Amniotic stem cell (primary cell): ENCODE data around the gene IFRD2.

Experiments
- DNase-seq: peaks from one replicate; lab custom pipeline; 2025; lab: John Stamatoyannopoulos, UW

IFRD2 gene

GRCh38 chr3:50302095-50303012 lies 10.1 kb upstream of the IFRD2 start:
- no peak for DNase-seq

DNA sequence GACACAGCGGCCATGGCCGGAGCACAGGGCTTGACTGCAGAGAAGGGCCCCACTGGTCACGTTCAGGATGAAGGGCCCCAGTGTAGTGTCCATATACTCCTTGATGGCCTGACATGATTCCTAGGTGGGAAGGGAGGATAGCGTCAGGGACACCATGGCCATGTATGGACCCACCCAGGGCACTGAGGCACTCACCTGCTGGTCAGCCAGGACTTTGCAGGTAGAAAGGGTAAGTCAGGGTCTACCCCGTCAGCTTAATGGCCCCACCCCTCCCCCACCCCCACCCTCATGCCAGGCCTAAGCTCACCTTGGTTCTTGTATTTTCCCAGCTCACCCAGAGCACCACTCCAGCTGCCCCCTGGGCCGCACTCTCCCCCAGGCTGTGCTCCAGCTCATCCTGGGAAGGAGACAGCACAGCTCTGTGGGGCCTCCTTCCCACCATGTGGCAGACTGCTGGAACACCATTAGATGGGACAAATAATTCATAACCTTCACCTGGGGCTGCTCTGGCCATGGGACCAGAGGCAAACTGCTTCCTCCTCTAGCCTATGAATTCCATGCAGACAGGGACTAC lies 8.5 kb upstream of the IFRD2 start:
- no peak for DNase-seq

DNA sequence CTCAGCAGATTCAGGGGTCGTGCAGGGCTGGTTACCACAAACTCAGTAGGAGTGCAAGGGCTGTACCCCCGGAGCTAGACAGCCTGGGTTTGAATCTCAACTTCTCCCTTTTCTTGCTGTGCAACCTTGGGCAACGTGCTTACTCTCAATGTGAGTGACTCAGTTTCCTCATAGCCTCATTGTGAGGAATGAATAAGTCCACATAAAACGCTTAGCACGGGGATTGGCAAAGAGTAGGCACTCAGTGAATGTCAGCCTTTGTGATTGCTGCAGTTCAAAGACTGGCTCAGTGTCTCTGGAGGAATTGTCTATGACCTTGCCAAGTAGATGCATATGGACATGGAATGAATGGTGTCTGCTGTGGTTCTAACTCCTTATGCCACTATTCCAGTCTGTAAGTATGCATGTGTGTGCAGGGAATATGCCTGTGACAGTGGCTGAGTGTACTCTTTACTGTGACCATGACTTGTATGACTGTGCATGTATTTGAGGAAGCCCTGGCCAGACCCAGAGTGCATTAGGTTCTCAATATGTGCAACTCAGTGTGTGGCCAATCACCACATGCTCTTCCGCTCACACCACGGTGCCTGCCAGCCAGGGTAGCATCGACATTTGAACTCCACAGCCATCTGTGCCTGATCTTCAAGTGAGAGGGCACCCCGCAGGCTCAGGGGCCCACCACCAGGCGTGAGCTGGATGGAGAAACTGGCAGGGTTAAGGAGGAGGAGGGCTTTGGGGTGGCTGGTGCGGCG lies 7.9 kb upstream of the IFRD2 start:
- peak; percentile 1 for DNase-seq

- no peak for DNase-seq
Measured at GRCh38 chr3:50299638-50299928, 7.4 kb upstream of the IFRD2 start.

- peak; percentile 98 for DNase-seq
Measured at GRCh38 chr3:50298836-50299637, 6.8 kb upstream of the IFRD2 start, which contains the start of the genes HYAL3 and NAA80. Gene HYAL3 (minus strand): TSS chr3:50299405. CDS start chr3:50295602, 3,803 bp downstream. Gene NAA80 (minus strand): TSS chr3:50299405. CDS start chr3:50297463, 1,942 bp downstream.

DNA sequence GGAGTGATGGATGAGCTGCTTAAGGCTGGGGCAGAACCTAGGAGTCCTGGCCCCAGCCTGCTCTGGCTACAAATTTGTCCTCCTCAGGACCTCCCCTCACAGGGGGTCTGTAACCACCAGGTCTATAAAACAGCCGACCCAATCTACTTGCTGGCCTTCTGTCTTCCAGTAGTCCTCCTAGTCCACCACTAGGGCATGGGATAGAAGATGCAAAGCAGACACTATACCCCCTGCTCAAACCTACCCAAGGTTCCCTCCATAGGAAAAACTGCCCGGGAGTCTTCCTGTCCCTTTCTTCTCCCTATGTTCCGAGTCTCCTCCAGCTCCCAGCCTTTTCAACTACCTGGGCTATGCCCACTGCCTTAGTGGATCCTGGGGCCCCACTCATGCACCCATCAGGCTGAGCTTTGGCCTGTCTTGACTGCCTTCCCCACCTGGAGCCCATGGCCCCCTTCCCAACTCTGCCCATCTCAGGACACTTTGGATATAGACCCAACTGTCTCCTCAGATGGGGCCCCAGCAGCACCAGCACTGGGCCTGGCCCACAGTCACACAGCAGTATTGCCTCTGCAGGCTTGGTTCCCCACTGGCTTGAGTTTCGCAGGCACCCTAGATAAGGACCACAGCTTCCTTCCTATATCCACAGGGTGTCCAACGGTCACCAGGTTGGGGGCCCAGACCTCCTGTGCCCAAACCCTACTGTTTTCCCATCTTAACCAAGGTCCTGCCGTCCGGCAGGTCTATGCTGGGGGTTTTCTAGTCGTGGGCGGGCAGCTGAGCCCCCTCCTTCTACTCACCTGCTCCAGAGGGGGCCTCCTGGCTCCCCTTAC lies 5.9 kb upstream of the IFRD2 start:
- DNase-seq: no peak

DNA sequence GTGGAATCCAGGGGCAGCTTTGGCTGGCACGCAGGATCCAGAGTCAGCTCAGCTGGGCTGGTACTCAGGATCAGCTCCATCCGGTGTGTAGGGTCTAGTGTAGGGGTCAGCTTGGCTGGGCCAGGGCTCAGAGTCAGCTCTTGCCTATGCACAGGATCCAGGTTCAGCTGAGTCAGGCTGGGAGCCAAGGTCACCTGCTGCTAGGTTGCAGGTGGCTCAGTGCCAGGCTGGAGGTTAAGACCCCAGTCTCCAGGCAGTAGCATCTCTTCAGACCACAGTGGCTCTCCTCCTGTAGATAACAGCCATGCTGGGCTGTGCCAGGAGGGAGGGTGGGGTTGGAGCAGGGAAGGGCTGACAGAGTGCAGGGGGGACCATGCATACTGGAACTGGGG lies 5.2 kb upstream of the IFRD2 start:
- DNase-seq: no peak

- DNase-seq: no peak
Measured at GRCh38 chr3:50296721-50297383, 4.6 kb upstream of the IFRD2 start.

- no peak for DNase-seq
Measured at GRCh38 chr3:50295553-50296431, 3.6 kb upstream of the IFRD2 start.

GRCh38 chr3:50294492-50295403 lies 2.5 kb upstream of the IFRD2 start:
- DNase-seq: no peak

DNA sequence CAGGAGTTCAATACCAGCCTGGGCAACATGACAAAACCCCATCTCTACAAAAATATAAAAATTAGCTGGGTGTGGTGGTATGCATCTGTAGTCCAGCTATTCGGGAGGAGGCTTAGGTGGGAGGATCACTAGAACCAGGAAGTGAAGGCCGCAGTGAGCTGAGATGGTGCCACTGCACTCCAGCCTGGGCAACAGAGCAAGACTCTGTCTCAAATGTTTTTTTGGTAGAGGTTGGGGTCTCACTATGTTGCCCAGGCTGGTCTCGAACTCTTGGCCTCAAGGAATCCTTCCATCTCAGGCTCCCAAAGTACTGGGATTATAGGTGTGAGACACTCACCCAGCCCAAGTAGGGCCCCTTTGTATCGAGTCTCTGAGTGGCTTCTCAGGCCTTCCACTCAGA lies 1.9 kb upstream of the IFRD2 start:
- no peak for DNase-seq

DNA sequence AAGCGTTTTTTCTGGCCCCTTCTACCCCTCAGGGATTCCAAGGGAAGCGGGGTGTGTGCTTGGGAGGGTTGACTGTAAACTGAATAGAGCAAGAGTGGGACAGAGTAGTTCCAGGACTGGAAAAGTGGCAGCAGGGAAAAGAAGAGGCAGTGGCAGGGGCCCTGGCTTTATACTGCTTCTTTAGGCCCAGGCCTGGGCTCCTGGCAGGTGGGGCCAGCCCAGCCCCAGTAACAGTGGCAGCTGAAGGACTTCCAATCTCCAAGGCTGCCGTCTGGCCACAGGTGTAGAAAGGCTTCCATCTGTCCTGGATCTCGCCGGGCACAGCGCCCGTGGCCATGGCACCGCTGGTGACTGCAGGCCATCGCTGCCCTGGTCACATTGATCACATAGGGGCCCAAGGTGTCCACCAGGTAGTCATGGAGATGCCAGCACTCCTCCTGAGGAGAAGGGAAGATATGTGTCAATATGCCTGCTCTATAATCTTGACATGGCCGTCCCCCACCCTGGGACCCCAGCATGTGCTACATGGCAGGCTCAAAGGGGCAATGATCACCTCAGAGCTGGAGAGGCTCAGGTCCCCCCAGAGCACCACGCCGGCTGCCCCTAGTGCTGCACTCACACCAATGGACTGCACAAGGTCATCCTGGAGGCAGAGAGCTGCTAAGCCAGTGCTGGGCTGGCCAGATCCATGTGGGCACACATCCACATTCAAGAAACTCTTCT lies 1.0 kb upstream of the IFRD2 start:
- no peak for DNase-seq

- DNase-seq: no peak
Measured at GRCh38 chr3:50290161-50290641, 2.0 kb downstream of the IFRD2 start.

GRCh38 chr3:50289130-50289529 lies 3.1 kb downstream of the IFRD2 start:
- DNase-seq: no peak

GRCh38 chr3:50288387-50289007 lies 3.7 kb downstream of the IFRD2 start:
- no peak for DNase-seq

- DNase-seq: no peak
Measured at GRCh38 chr3:50287262-50287661, 5.0 kb downstream of the IFRD2 start.
